ENCODE data around the gene NUMB. TPM values are rescaled to one million over a fixed set of nuclear protein-coding genes. Genes with fewer than 3 reads are reported as not detected.
"Not testable (repeated sequence)": the region's sequence is repeated elsewhere in the genome, so short reads cannot be mapped to it uniquely, and the experiment has no call there.

The NUMB gene
- total RNA-seq, 1 experiment from 2014 or later = 41.1 TPM

GRCh38 chr14:73397810-73398209 is 60.5 kb downstream of the NUMB start:
- no peaks in the 10 kb centered on the region for H3K36me3 ChIP-seq (ENCODE audit: insufficient read depth, low read length)
- H3K4me1 ChIP-seq (ENCODE audit: low read length) = peaks cover 29% of the 10 kb centered on the region
- H2AFZ ChIP-seq (ENCODE audit: low read length) = no peak overlapping the region
- H3K9me2 ChIP-seq (replicated peaks; ENCODE audit: insufficient read depth, low read length) = no peaks in the 10 kb centered on the region
- no peak overlapping the region for H3K4me3 ChIP-seq (ENCODE audit: low read length)
- DNase-seq = no peak
- H3K27me3 ChIP-seq (ENCODE audit: low read length) = no peaks in the 10 kb centered on the region
- H3K4me2 ChIP-seq (ENCODE audit: low read depth, low read length, poor library complexity, severe bottlenecking) = no peak overlapping the region
- 0 out of 2 replicates have a peak, but pooled peaks cover 3% of the 10 kb centered on the region for H4K20me1 ChIP-seq (ENCODE audit: insufficient read depth, low read depth, low read length)
- no peak overlapping the region for H3K9ac ChIP-seq (ENCODE audit: low read length)
- H3K79me2 ChIP-seq (ENCODE audit: low read length) = peaks cover 31% of the 10 kb centered on the region
- H3K27ac ChIP-seq (ENCODE audit: low read length) = no peak overlapping the region
- no peaks in the 10 kb centered on the region for H3K9me3 ChIP-seq (ENCODE audit: low read length)

DNA sequence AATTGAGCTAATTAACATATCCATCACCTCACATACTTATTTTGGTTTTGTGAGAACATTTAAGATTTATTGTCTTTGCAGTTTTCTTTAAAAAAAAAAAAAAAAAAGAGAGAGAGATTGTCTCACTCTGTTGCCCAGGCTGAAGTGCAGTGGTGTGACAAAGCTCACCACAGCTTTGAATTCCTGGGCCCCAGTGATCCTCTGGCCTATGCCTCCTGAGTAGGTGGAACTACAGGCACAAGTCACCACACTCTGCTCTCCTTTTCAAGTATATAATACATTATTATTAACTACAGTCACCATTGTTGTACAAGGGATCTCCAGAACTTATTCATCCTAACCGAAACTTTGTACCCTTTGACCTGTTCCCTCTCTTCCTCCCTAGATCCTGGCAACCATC is 64.0 kb downstream of the NUMB start:
- H3K9ac ChIP-seq (ENCODE audit: low read length) = no peak overlapping the region
- peaks cover 17% of the 10 kb centered on the region for H3K79me2 ChIP-seq (ENCODE audit: low read length)
- H3K27me3 ChIP-seq (ENCODE audit: low read length) = no peaks in the 10 kb centered on the region
- no peaks in the 10 kb centered on the region for H3K9me3 ChIP-seq (ENCODE audit: low read length)
- no peaks in the 10 kb centered on the region for H3K9me2 ChIP-seq (replicated peaks; ENCODE audit: insufficient read depth, low read length)
- H3K4me1 ChIP-seq (ENCODE audit: low read length) = peaks cover 21% of the 10 kb centered on the region
- no peaks in the 10 kb centered on the region for H3K36me3 ChIP-seq (ENCODE audit: insufficient read depth, low read length)
- no peak overlapping the region for H3K27ac ChIP-seq (ENCODE audit: low read length)
- no peaks in the 10 kb centered on the region for H4K20me1 ChIP-seq (ENCODE audit: insufficient read depth, low read depth, low read length)
- DNase-seq = no peak
- no peak overlapping the region for H3K4me2 ChIP-seq (ENCODE audit: low read depth, low read length, poor library complexity, severe bottlenecking)
- H3K4me3 ChIP-seq (ENCODE audit: low read length) = no peak overlapping the region
- no peak overlapping the region for H2AFZ ChIP-seq (ENCODE audit: low read length)

GRCh38 chr14:73393375-73393774 is 65.0 kb downstream of the NUMB start:
- H3K4me1 ChIP-seq (ENCODE audit: low read length) = peaks cover 19% of the 10 kb centered on the region
- no peak overlapping the region for H3K4me2 ChIP-seq (ENCODE audit: low read depth, low read length, poor library complexity, severe bottlenecking)
- no peak overlapping the region for H3K9ac ChIP-seq (ENCODE audit: low read length)
- H3K27me3 ChIP-seq (ENCODE audit: low read length) = no peaks in the 10 kb centered on the region
- H3K36me3 ChIP-seq (ENCODE audit: insufficient read depth, low read length) = no peaks in the 10 kb centered on the region
- H3K4me3 ChIP-seq (ENCODE audit: low read length) = no peak overlapping the region
- no peak overlapping the region for H2AFZ ChIP-seq (ENCODE audit: low read length)
- DNase-seq = no peak
- H3K79me2 ChIP-seq (ENCODE audit: low read length) = peaks cover 10% of the 10 kb centered on the region
- no peaks in the 10 kb centered on the region for H3K9me3 ChIP-seq (ENCODE audit: low read length)
- no peaks in the 10 kb centered on the region for H4K20me1 ChIP-seq (ENCODE audit: insufficient read depth, low read depth, low read length)
- H3K9me2 ChIP-seq (replicated peaks; ENCODE audit: insufficient read depth, low read length) = no peaks in the 10 kb centered on the region
- H3K27ac ChIP-seq (ENCODE audit: low read length) = no peak overlapping the region

GRCh38 chr14:73392329-73393257 is 65.8 kb downstream of the NUMB start:
- Histone ChIP-seq H3K79me2 (ENCODE audit: low read length) (peaks cover 4% of the 10 kb centered on the region; the same call in 1 of the 2 replicates), H3K27ac (ENCODE audit: low read length) (no peak overlapping the region), H4K20me1 (ENCODE audit: insufficient read depth, low read depth, low read length) (no peaks in the 10 kb centered on the region), H2AFZ (ENCODE audit: low read length) (no peak overlapping the region), H3K9me3 (ENCODE audit: low read length) (no peaks in the 10 kb centered on the region), H3K4me3 (ENCODE audit: low read length) (no peak overlapping the region), H3K4me2 (ENCODE audit: low read depth, low read length, poor library complexity, severe bottlenecking) (no peak overlapping the region), H3K9ac (ENCODE audit: low read length) (no peak overlapping the region), H3K36me3 (ENCODE audit: insufficient read depth, low read length) (no peaks in the 10 kb centered on the region), H3K27me3 (ENCODE audit: low read length) (no peaks in the 10 kb centered on the region), H3K4me1 (ENCODE audit: low read length) (peaks cover 19% of the 10 kb centered on the region), H3K9me2 (replicated peaks; ENCODE audit: insufficient read depth, low read length) (no peaks in the 10 kb centered on the region)
- no peak for DNase-seq

GRCh38 chr14:73387860-73388259 is 70.5 kb downstream of the NUMB start:
- H3K9me3 ChIP-seq (ENCODE audit: low read length); H2AFZ ChIP-seq (ENCODE audit: low read length); H3K9ac ChIP-seq (ENCODE audit: low read length); H3K27ac ChIP-seq (ENCODE audit: low read length); H3K4me2 ChIP-seq (ENCODE audit: low read depth, low read length, poor library complexity, severe bottlenecking); H3K27me3 ChIP-seq (ENCODE audit: low read length); DNase-seq; H3K9me2 ChIP-seq (replicated peaks; ENCODE audit: insufficient read depth, low read length); H4K20me1 ChIP-seq (ENCODE audit: insufficient read depth, low read depth, low read length); H3K36me3 ChIP-seq (ENCODE audit: insufficient read depth, low read length); H3K79me2 ChIP-seq (ENCODE audit: low read length); H3K4me3 ChIP-seq (ENCODE audit: low read length): not testable (repeated sequence)
- peaks cover 16% of the 10 kb centered on the region for H3K4me1 ChIP-seq (ENCODE audit: low read length)

DNA sequence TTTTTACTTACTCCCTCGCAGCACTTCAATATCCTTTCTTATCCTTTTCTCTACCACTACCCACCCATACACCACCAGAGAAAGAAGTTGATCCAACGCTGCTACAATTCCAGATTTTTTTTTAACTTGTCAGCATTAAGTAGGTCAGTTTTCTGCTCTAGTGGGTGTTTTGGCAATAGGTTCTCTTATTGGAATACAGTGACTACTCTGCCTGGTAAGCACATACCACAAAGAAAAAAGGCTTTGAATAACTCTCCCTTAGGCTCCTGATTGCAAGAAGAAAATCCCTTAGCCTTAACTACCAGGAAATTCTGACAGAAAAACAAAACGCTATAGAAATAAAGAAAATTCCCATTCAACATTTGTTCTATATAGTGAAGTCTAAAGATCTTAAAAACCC is 72.0 kb downstream of the NUMB start:
- no peaks in the 10 kb centered on the region for H3K9me2 ChIP-seq (replicated peaks; ENCODE audit: insufficient read depth, low read length)
- no peaks in the 10 kb centered on the region for H4K20me1 ChIP-seq (ENCODE audit: insufficient read depth, low read depth, low read length)

GRCh38 chr14:73385021-73385420 is 73.3 kb downstream of the NUMB start:
- H3K4me2 ChIP-seq (ENCODE audit: low read depth, low read length, poor library complexity, severe bottlenecking); H4K20me1 ChIP-seq (ENCODE audit: insufficient read depth, low read depth, low read length); H3K9ac ChIP-seq (ENCODE audit: low read length); H3K9me2 ChIP-seq (replicated peaks; ENCODE audit: insufficient read depth, low read length); H3K4me3 ChIP-seq (ENCODE audit: low read length); H3K27ac ChIP-seq (ENCODE audit: low read length); H3K27me3 ChIP-seq (ENCODE audit: low read length); H3K79me2 ChIP-seq (ENCODE audit: low read length); H3K36me3 ChIP-seq (ENCODE audit: insufficient read depth, low read length); H3K9me3 ChIP-seq (ENCODE audit: low read length); H2AFZ ChIP-seq (ENCODE audit: low read length); DNase-seq: not testable (repeated sequence)
- H3K4me1 ChIP-seq (ENCODE audit: low read length) = peaks cover 16% of the 10 kb centered on the region

More for the DNA sequence above, 72.0 kb downstream of the NUMB start:
- Histone ChIP-seq H3K4me1 (ENCODE audit: low read length) (peaks cover 14% of the 10 kb centered on the region), H3K9me3 (ENCODE audit: low read length) (no peaks in the 10 kb centered on the region), H3K36me3 (ENCODE audit: insufficient read depth, low read length) (no peaks in the 10 kb centered on the region), H3K4me2 (ENCODE audit: low read depth, low read length, poor library complexity, severe bottlenecking) (no peak overlapping the region), H3K4me3 (ENCODE audit: low read length) (no peak overlapping the region), H3K27me3 (ENCODE audit: low read length) (no peaks in the 10 kb centered on the region), H3K9ac (ENCODE audit: low read length) (no peak overlapping the region), H2AFZ (ENCODE audit: low read length) (no peak overlapping the region), H3K79me2 (ENCODE audit: low read length) (no peaks in the 10 kb centered on the region), H3K27ac (ENCODE audit: low read length) (no peak overlapping the region)
- DNase-seq = no peak

- H3K27ac ChIP-seq (ENCODE audit: low read length) = no peak overlapping the region
- H4K20me1 ChIP-seq (ENCODE audit: insufficient read depth, low read depth, low read length) = no peaks in the 10 kb centered on the region
- no peak for DNase-seq
- no peak overlapping the region for H3K4me3 ChIP-seq (ENCODE audit: low read length)
- peaks cover 16% of the 10 kb centered on the region for H3K4me1 ChIP-seq (ENCODE audit: low read length)
- H3K9me2 ChIP-seq (replicated peaks; ENCODE audit: insufficient read depth, low read length) = no peaks in the 10 kb centered on the region
- no peaks in the 10 kb centered on the region for H3K9me3 ChIP-seq (ENCODE audit: low read length)
- H3K27me3 ChIP-seq (ENCODE audit: low read length) = no peaks in the 10 kb centered on the region
- no peak overlapping the region for H2AFZ ChIP-seq (ENCODE audit: low read length)
- peaks cover 3% of the 10 kb centered on the region; the same call in 1 of the 2 replicates for H3K79me2 ChIP-seq (ENCODE audit: low read length)
- no peak overlapping the region for H3K4me2 ChIP-seq (ENCODE audit: low read depth, low read length, poor library complexity, severe bottlenecking)
- H3K36me3 ChIP-seq (ENCODE audit: insufficient read depth, low read length) = no peaks in the 10 kb centered on the region
- H3K9ac ChIP-seq (ENCODE audit: low read length) = no peak overlapping the region
Measured at GRCh38 chr14:73383356-73383755, 75.0 kb downstream of the NUMB start.
